GM23338 (cell line): ENCODE measurements around the gene PRRG1. TPM values are rescaled to one million over a fixed set of nuclear protein-coding genes. Genes with fewer than 3 reads are reported as not detected.

Source experiments
- ATAC-seq: fragments of 200-7000 bp; cut with Tn5 transposase; 3 replicates; pipeline ENCODE4 v1.9.1; 2020
- DNase-seq: peaks from one replicate; pipeline ENCODE4 v3.0.0-alpha.2; 2015; ENCODE audit warnings: low spot score
- H2AFZ ChIP-seq: fragments of 200-600 bp; sonication (generic); 2 replicates; pipeline ENCODE4 v1.8.0; 2016; ENCODE audit warnings: antibody characterized with exemption, mild to moderate bottlenecking, moderate library complexity
- H3F3A ChIP-seq: fragments of 200-600 bp; sonication (generic); replicated peaks from 2 replicates; pipeline ENCODE4 v1.8.0; 2017; ENCODE audit warnings: antibody characterized with exemption, mixed run types, low read depth
- H3K27ac ChIP-seq: fragments of 200-600 bp; sonication (generic); 2 replicates; pipeline ENCODE4 v1.6.1; 2016; ENCODE audit warnings: low read depth
- H3K27me3 ChIP-seq: fragments of 200-600 bp; sonication (generic); 2 replicates; pipeline ENCODE4 v1.8.0; 2016; ENCODE audit warnings: mild to moderate bottlenecking, mixed run types, moderate library complexity; ENCODE audit not compliant: insufficient read depth
- H3K36me3 ChIP-seq: fragments of 200-600 bp; sonication (generic); 2 replicates; pipeline ENCODE4 v1.8.0; 2016; ENCODE audit warnings: mild to moderate bottlenecking; ENCODE audit not compliant: insufficient read depth
- H3K4me1 ChIP-seq: fragments of 200-600 bp; sonication (generic); 2 replicates; pipeline ENCODE4 v1.8.0; 2016; ENCODE audit warnings: mild to moderate bottlenecking, moderate library complexity; ENCODE audit not compliant: insufficient read depth
- H3K4me2 ChIP-seq: fragments of 200-600 bp; sonication (generic); 2 replicates; pipeline ENCODE4 v1.7.1; 2017; ENCODE audit warnings: mixed run types
- H3K4me3 ChIP-seq: fragments of 200-600 bp; sonication (generic); 2 replicates; pipeline ENCODE4 v1.6.1; 2016; ENCODE audit warnings: mixed run types
- H3K79me2 ChIP-seq: fragments of 200-600 bp; sonication (generic); replicated peaks from 2 replicates; pipeline ENCODE4 v1.8.0; 2017; ENCODE audit warnings: mild to moderate bottlenecking; ENCODE audit not compliant: insufficient read depth
- H3K9me2 ChIP-seq: fragments of 200-600 bp; sonication (generic); 2 replicates; pipeline ENCODE4 v1.8.0; 2017; ENCODE audit not compliant: insufficient read depth
- H4K20me1 ChIP-seq: fragments of 200-600 bp; sonication (generic); replicated peaks from 2 replicates; pipeline ENCODE4 v1.8.0; 2017; ENCODE audit warnings: mild to moderate bottlenecking; ENCODE audit not compliant: insufficient read depth
- H3K27ac Mint-ChIP-seq: 2 replicates; pipeline ENCODE4 v1.8.0; 2020; ENCODE audit warnings: inconsistent platforms, mild to moderate bottlenecking, moderate library complexity, mixed read lengths
- H3K27me3 Mint-ChIP-seq: 3 replicates; pipeline ENCODE4 v1.8.0; 2022; ENCODE audit warnings: low read depth, mild to moderate bottlenecking, moderate library complexity, mixed read lengths, inconsistent platforms; ENCODE audit not compliant: insufficient read depth, poor library complexity
- H3K36me3 Mint-ChIP-seq: 3 replicates; pipeline ENCODE4 v1.8.0; 2021; ENCODE audit warnings: low read depth, mild to moderate bottlenecking, inconsistent platforms, moderate library complexity, mixed read lengths
- H3K4me1 Mint-ChIP-seq: 3 replicates; pipeline ENCODE4 v1.8.0; 2020; ENCODE audit warnings: mild to moderate bottlenecking, inconsistent platforms, mixed read lengths
- H3K4me3 Mint-ChIP-seq: 3 replicates; pipeline ENCODE4 v1.8.0; 2021; ENCODE audit warnings: moderate library complexity, mild to moderate bottlenecking, inconsistent platforms, mixed read lengths
- H3K9me3 Mint-ChIP-seq: 3 replicates; pipeline ENCODE4 v1.8.0; 2020; ENCODE audit warnings: moderate library complexity, mild to moderate bottlenecking, inconsistent platforms, mixed read lengths
- CREB1 ChIP-seq: fragments of 250-450 bp; sonication (Bioruptor Pico); IDR thresholded peaks from 2 replicates; pipeline ENCODE4 v1.5.0; 2020; ENCODE audit warnings: low read depth, mild to moderate bottlenecking, moderate library complexity
- EZH2 ChIP-seq: fragments of 200-600 bp; sonication (generic); IDR thresholded peaks from one replicate; pipeline ENCODE4 v1.8.0; 2017; ENCODE audit warnings: antibody characterized with exemption, mild to moderate bottlenecking, low read depth; ENCODE audit not compliant: unreplicated experiment
- EZH2phosphoT487 ChIP-seq: fragments of 200-600 bp; sonication (generic); IDR thresholded peaks from one replicate; pipeline ENCODE4 v1.8.1; 2018; ENCODE audit warnings: antibody characterized with exemption; ENCODE audit not compliant: unreplicated experiment
- JUNB ChIP-seq: IDR thresholded peaks from one replicate; pipeline ENCODE4 v1.6.1; 2016; ENCODE audit warnings: antibody characterized with exemption; ENCODE audit not compliant: unreplicated experiment
- NANOG ChIP-seq: IDR thresholded peaks from 2 replicates; pipeline ENCODE4 v1.6.1; 2016; ENCODE audit warnings: antibody characterized with exemption, borderline replicate concordance
- POLR2AphosphoS5 ChIP-seq: IDR thresholded peaks from 2 replicates; pipeline ENCODE4 v1.6.1; 2016; ENCODE audit warnings: antibody characterized with exemption, low read depth
- STAT1 ChIP-seq: IDR thresholded peaks from one replicate; pipeline ENCODE4 v1.6.1; 2016; ENCODE audit warnings: antibody characterized with exemption; ENCODE audit not compliant: unreplicated experiment
- ZNF114 ChIP-seq: fragments of 250-450 bp; sonication (Bioruptor Pico); IDR thresholded peaks from 2 replicates; pipeline ENCODE4 v1.5.0; 2020; ENCODE audit warnings: mild to moderate bottlenecking, moderate library complexity
- ZNF331 ChIP-seq: fragments of 250-450 bp; sonication (Bioruptor Pico); IDR thresholded peaks from 2 replicates; pipeline ENCODE4 v1.5.0; 2020; ENCODE audit warnings: low read depth, mild to moderate bottlenecking, moderate library complexity
- polyA plus RNA-seq: library from polyadenylated mRNA; unstranded; fragments of >200 nt; fragmentation: Nextera tagmentation; extraction: Ambion mirVana; gene quantifications from 2 replicates; pipeline ENCODE4 v1.2.1, GENCODE V29; 2016
- total RNA-seq: library from RNA; depleted of rRNA; stranded (reverse); fragments of >200 nt; shearing (Covaris generic); gene quantifications from 2 replicates; pipeline ENCODE4 v1.2.3, GENCODE V29; 2014
- TF ChIP-seq, protein P1 (sequence below): IDR thresholded peaks from one replicate; pipeline ENCODE4 v1.6.1; 2018; ENCODE audit warnings: antibody characterized with exemption; ENCODE audit not compliant: unreplicated experiment
- TF ChIP-seq, protein P2 (sequence below): fragments of 250-450 bp; sonication (Bioruptor Pico); IDR thresholded peaks from 2 replicates; pipeline ENCODE4 v1.5.0; 2020; ENCODE audit warnings: mild to moderate bottlenecking, moderate library complexity
- TF ChIP-seq, protein P3 (sequence below): IDR thresholded peaks from 2 replicates; pipeline ENCODE4 v1.6.1; 2016; ENCODE audit warnings: antibody characterized with exemption

The PRRG1 gene
- total and polyA plus RNA-seq, 2 experiments from 2014 or later = 3.8 to 10.8 TPM

DNA sequence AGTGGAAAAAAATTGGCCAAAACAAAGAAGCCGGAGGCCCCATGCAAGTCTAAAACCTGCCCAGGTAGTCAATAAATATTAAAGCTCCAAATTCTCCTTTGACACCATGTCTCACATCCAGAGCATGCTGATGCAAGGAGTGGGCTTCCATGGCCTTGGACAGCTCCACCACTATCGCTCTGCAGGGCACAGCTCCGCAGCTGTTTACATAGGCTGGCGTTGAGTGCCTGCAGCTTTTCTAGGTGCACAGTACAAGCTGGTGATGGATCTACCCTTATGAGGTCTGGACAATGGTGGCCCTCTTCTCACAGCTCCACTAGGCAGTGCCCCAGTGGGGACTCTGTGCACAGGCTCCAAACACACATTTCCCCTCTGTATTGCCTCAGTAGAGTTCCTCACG lies 138.1 kb downstream of the PRRG1 start (continued):
- TF ChIP-seq, protein P1, sequence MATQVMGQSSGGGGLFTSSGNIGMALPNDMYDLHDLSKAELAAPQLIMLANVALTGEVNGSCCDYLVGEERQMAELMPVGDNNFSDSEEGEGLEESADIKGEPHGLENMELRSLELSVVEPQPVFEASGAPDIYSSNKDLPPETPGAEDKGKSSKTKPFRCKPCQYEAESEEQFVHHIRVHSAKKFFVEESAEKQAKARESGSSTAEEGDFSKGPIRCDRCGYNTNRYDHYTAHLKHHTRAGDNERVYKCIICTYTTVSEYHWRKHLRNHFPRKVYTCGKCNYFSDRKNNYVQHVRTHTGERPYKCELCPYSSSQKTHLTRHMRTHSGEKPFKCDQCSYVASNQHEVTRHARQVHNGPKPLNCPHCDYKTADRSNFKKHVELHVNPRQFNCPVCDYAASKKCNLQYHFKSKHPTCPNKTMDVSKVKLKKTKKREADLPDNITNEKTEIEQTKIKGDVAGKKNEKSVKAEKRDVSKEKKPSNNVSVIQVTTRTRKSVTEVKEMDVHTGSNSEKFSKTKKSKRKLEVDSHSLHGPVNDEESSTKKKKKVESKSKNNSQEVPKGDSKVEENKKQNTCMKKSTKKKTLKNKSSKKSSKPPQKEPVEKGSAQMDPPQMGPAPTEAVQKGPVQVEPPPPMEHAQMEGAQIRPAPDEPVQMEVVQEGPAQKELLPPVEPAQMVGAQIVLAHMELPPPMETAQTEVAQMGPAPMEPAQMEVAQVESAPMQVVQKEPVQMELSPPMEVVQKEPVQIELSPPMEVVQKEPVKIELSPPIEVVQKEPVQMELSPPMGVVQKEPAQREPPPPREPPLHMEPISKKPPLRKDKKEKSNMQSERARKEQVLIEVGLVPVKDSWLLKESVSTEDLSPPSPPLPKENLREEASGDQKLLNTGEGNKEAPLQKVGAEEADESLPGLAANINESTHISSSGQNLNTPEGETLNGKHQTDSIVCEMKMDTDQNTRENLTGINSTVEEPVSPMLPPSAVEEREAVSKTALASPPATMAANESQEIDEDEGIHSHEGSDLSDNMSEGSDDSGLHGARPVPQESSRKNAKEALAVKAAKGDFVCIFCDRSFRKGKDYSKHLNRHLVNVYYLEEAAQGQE = no peak

DNA sequence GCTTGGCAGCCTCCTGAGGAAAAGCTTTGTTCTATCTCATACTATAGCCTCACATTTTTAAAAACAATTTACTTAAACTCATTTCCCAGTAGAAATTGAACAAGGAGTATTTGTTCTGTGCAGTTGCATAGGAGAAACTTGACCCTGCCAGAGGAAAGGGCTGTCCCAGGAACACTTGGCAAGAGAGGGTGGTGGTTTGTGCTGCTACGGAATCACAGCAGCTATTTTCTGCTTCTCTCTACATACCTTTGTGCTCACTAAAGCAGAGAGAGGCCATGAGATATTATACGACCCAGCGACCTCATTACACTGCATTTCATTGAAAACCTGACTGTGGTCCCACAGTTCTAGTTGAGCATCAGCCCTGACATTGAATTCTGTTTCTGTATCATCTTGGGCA lies 139.2 kb downstream of the PRRG1 start:
- DNase-seq = no peak
- no peak for ATAC-seq
- H2AFZ ChIP-seq = no peak overlapping the region
- no peaks in the 10 kb centered on the region for H3K36me3 ChIP-seq
- Mint-ChIP-seq H3K27ac (no peak overlapping the region), H3K36me3 (peaks cover 5% of the 10 kb centered on the region; the same call in 2 of the 3 replicates), H3K27me3 (peaks cover under 1% of the 10 kb centered on the region), H3K4me1 (no peaks in the 10 kb centered on the region), H3K9me3 (peaks cover 7% of the 10 kb centered on the region; the same call in 1 of the 3 replicates), H3K4me3 (no peak overlapping the region)
- H3K4me1 ChIP-seq = no peaks in the 10 kb centered on the region
- no peak overlapping the region for H3K27ac ChIP-seq
- no peaks in the 10 kb centered on the region for H4K20me1 ChIP-seq
- H3K79me2 ChIP-seq = no peaks in the 10 kb centered on the region
- no peaks in the 10 kb centered on the region for H3F3A ChIP-seq
- no peak overlapping the region for H3K4me3 ChIP-seq
- H3K9me2 ChIP-seq = no peaks in the 10 kb centered on the region
- no peaks in the 10 kb centered on the region for H3K27me3 ChIP-seq
- H3K4me2 ChIP-seq = no peak overlapping the region
- TF ChIP-seq EZH2 = no peak
- TF ChIP-seq NANOG = no peak
- TF ChIP-seq, protein P2, sequence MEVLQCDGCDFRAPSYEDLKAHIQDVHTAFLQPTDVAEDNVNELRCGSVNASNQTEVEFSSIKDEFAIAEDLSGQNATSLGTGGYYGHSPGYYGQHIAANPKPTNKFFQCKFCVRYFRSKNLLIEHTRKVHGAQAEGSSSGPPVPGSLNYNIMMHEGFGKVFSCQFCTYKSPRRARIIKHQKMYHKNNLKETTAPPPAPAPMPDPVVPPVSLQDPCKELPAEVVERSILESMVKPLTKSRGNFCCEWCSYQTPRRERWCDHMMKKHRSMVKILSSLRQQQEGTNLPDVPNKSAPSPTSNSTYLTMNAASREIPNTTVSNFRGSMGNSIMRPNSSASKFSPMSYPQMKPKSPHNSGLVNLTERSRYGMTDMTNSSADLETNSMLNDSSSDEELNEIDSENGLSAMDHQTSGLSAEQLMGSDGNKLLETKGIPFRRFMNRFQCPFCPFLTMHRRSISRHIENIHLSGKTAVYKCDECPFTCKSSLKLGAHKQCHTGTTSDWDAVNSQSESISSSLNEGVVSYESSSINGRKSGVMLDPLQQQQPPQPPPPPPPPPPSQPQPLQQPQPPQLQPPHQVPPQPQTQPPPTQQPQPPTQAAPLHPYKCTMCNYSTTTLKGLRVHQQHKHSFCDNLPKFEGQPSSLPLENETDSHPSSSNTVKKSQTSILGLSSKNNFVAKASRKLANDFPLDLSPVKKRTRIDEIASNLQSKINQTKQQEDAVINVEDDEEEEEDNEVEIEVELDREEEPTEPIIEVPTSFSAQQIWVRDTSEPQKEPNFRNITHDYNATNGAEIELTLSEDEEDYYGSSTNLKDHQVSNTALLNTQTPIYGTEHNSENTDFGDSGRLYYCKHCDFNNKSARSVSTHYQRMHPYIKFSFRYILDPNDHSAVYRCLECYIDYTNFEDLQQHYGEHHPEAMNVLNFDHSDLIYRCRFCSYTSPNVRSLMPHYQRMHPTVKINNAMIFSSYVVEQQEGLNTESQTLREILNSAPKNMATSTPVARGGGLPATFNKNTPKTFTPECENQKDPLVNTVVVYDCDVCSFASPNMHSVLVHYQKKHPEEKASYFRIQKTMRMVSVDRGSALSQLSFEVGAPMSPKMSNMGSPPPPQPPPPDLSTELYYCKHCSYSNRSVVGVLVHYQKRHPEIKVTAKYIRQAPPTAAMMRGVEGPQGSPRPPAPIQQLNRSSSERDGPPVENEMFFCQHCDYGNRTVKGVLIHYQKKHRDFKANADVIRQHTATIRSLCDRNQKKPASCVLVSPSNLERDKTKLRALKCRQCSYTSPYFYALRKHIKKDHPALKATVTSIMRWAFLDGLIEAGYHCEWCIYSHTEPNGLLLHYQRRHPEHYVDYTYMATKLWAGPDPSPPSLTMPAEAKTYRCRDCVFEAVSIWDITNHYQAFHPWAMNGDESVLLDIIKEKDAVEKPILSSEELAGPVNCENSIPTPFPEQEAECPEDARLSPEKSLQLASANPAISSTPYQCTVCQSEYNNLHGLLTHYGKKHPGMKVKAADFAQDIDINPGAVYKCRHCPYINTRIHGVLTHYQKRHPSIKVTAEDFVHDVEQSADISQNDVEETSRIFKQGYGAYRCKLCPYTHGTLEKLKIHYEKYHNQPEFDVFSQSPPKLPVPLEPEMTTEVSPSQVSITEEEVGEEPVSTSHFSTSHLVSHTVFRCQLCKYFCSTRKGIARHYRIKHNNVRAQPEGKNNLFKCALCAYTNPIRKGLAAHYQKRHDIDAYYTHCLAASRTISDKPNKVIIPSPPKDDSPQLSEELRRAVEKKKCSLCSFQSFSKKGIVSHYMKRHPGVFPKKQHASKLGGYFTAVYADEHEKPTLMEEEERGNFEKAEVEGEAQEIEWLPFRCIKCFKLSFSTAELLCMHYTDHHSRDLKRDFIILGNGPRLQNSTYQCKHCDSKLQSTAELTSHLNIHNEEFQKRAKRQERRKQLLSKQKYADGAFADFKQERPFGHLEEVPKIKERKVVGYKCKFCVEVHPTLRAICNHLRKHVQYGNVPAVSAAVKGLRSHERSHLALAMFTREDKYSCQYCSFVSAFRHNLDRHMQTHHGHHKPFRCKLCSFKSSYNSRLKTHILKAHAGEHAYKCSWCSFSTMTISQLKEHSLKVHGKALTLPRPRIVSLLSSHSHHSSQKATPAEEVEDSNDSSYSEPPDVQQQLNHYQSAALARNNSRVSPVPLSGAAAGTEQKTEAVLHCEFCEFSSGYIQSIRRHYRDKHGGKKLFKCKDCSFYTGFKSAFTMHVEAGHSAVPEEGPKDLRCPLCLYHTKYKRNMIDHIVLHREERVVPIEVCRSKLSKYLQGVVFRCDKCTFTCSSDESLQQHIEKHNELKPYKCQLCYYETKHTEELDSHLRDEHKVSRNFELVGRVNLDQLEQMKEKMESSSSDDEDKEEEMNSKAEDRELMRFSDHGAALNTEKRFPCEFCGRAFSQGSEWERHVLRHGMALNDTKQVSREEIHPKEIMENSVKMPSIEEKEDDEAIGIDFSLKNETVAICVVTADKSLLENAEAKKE (CRISPR knock-in tag) = no peak
- TF ChIP-seq STAT1 = no peak
- no peak for TF ChIP-seq JUNB
- TF ChIP-seq ZNF331 (CRISPR knock-in tag) = no peak
- TF ChIP-seq EZH2phosphoT487 = no peak
- no peak for TF ChIP-seq ZNF114 (CRISPR knock-in tag)
- TF ChIP-seq, protein P1 = no peak
- TF ChIP-seq, protein P3, sequence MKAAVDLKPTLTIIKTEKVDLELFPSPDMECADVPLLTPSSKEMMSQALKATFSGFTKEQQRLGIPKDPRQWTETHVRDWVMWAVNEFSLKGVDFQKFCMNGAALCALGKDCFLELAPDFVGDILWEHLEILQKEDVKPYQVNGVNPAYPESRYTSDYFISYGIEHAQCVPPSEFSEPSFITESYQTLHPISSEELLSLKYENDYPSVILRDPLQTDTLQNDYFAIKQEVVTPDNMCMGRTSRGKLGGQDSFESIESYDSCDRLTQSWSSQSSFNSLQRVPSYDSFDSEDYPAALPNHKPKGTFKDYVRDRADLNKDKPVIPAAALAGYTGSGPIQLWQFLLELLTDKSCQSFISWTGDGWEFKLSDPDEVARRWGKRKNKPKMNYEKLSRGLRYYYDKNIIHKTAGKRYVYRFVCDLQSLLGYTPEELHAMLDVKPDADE = no peak
- TF ChIP-seq POLR2AphosphoS5 = no peak
- no peak for TF ChIP-seq CREB1 (CRISPR knock-in tag)
